Activated CD4-positive, alpha-beta T cell treated with anti-CD3 and anti-CD28 coated beads, Interleukin-2, amount 50 U/mL, for 48 hours (primary cell): Measurements from ENCODE around the gene AGRN.
"Not testable (repeated sequence)": the region's sequence is repeated elsewhere in the genome, so short reads cannot be mapped to it uniquely, and the experiment has no call there.

Experiments used
- DNase-seq, 2 experiments: peaks; one replicate each; pipeline ENCODE4 v3.0.0-alpha.2; 2020

Gene AGRN

DNA sequence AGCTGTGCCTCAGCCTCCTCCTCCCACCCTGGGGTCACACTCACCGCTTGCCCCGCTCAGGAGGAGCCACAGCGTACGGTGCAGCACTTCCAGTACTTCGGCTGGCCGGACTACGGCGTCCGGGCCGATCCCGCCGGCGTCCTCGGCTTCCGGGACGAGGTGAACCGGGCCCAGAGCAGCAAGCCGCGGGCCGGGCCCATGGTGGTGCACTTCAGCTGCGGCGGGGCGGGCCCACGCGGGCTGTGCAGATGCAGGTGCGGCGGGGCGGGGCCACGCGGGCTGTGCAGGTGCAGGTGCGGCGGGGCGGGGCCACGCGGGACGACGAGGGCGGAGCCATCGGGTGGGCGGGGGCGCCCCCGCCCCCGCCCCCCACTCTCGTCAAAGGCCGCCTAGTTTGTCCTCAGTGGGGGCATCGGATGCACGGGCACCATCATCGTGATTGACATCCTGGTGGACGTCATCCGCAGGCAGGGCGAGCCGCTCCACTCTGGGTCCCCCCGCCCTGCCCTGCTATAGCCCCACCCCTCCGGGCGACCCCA is 48.7 kb downstream of the AGRN start:
- DNase-seq: no peak

GRCh38 chr1:1069056-1069710 is 49.3 kb downstream of the AGRN start:
- DNase-seq: peak; percentile 88 to 89

DNA sequence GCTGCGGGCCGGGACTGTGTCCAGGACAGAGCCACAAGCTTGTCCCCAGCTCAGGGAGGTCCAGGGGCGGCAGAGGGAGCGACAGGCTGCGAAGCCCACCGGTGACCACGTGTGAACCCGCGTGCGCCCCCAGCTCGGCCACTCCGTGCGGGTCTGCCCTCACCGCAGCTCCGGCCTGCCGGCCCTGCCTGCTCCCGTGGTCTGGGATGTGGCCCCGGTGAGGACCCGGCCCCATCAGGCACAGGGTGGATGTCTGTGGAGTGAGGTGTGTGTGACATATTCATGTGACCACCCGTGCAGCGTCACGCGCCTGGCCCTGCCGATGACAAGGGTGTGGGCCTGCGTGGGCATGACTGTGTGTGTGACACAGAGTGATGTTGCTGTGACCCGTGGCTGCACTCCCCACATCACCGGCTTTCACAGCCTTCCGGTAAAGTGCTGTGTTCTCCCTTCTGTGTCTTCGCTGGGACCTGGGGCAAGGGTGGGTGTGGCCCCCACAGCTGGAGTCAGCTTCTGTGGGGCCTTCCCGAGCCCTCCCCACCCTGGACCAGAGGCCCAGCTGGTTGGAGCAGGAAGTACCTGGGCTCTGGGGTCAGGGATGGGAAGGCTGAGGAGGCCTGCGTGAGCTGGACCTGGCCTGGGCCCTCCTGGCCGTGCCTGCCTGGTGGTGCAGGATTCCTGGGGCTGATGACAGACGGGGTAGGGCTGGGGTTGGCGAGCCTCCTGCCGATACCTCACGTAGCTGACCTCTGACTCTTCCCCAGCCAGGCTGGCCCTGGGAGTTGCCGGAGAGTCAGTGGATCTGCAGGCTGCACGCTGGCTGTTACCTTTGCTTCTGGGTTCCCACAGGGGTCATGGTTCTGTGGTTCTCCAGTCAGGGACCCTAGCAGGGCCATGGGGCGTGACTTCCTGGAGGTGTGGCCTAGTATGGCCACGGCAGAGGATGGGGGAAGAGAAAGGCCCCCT is 50.1 kb downstream of the AGRN start:
- no peak for DNase-seq

DNA sequence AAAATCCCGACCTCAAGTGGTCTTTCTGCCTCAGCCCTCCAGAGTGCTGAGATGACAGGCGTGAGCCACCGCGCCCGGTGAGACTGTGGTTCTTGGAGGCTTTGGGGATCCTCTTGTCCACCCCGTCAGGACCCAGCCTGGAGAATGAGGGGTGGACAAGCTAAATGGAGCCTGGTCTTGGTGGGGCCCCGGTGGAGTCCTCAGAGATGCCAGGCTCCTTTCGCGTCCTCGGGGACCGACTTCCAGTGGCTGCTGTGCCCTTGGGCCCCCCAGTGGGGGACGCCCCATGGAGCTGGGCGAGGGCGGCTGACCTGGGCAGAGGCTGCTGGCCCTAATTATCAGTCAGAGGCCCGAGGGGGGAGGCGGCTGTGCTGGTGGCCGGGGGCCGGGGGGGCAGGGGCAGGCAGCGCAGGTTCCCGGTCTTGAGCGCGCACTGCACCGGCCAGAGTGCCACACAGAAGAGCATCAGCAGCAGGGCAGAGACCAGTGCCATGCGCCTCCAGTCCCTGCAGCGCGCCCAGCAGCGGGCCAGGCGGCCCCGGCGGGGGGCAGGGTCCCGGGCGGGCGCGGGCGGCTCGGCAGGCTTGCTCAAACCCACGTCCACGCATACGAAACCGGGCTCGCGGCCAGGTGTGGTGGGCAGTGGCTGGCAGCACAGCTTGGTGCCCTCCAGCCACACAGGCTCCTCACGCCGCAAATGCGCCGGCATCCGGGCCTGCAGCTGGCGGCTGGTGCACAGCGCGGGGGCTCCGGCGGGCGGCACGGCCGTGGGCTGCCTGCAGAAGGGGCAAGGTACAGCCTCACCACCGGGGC is 51.8 kb downstream of the AGRN start:
- no peak for DNase-seq

DNA sequence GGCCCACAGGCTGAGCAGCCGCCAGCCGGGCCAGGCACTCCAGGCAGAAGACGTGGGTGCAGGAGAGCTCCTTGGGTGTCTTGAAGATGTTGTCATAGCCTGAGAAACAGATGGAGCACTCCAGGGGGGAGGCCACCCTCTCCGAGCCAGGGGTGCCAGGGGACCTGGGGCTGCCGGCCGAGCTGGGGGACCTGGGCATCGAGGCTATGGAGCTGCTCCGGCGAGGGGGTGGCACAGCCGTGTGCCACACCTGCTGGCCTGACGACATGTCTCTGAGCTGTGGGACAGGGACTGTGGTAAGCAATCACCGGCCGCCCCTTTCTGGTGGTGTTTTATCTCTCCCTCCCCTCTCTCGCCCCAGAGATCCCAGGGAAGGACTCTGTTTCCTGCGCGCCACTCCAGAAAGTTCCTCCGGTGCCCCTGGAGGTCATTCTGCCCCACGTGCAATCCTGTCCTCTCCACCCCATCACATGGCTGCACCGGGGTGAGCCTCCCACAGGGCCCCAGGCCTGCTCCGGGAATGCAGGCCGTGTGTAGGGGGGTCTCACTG is 52.5 kb downstream of the AGRN start:
- DNase-seq: no peak

- no peak for DNase-seq
Measured at GRCh38 chr1:1072849-1073742, 53.2 kb downstream of the AGRN start.

DNA sequence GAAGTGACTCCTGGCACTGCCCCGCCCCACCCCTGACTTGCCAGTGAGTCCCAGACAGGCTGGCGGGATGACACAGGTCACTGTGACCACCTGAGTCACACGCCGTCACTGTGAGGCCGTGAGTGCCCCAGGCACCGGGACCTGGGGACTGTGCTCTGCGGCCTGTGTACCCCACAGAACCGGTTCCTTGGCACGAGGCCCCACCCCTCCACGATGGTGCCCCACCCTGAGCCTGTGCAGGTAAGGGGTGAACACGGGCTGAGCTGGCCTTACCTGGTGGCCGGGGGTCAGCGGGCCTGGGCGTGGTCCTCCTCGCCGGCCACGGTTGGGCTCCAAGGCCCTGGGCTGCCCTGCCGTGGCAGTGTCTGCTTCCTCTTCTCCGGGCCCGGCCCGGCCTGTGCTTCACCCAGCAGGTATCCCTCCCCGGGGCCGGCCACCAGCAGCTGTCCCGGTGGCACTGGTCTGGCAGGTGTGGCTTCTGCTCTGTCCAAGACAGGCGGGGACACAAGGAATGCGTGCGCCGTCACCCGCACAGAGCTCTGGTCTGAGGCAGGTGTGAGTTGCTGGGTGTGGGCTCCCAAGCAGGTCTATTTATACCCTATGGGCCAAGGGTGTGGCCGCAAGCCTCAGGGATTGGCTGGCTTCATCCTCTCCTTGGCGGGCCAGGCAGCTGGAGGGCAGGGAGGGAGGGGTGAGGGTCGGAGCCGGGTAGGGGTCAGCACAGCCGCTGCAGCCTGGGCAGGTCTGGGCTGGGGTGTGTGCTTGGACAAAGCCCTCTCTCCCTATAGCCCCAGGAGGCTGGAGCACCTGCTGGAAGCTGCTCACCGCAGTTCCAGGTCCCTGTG is 54.0 kb downstream of the AGRN start, which contains the start of gene RNF223:
Gene RNF223 (minus strand): TSS at position 564 of the 845 bp plus-strand sequence. CDS start 1,740 bp downstream, outside the sequence.
- DNase-seq: no peak

GRCh38 chr1:1074631-1075147 is 54.8 kb downstream of the AGRN start:
- no peak for DNase-seq

GRCh38 chr1:1075148-1075935 is 55.4 kb downstream of the AGRN start:
- no peak for DNase-seq

DNA sequence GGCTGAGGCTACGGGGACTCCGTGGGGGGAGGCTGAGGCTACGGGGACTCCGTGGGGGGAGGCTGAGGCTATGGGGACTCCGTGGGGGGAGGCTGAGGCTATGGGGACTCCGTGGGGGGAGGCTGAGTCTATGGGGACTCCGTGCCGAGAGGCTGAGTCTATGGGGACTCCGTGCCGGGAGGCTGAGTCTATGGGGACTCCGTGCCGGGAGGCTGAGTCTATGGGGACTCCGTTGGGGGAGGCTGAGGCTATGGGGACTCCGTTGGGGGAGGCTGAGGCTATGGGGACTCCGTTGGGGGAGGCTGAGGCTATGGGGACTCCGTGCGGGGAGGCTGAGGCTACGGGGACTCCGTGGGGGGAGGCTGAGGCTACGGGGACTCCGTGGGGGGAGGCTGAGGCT is 57.5 kb downstream of the AGRN start:
- not testable (repeated sequence) for DNase-seq

GRCh38 chr1:1079408-1080121 is 59.6 kb downstream of the AGRN start:
- DNase-seq: peak; percentile 48 to 52

DNA sequence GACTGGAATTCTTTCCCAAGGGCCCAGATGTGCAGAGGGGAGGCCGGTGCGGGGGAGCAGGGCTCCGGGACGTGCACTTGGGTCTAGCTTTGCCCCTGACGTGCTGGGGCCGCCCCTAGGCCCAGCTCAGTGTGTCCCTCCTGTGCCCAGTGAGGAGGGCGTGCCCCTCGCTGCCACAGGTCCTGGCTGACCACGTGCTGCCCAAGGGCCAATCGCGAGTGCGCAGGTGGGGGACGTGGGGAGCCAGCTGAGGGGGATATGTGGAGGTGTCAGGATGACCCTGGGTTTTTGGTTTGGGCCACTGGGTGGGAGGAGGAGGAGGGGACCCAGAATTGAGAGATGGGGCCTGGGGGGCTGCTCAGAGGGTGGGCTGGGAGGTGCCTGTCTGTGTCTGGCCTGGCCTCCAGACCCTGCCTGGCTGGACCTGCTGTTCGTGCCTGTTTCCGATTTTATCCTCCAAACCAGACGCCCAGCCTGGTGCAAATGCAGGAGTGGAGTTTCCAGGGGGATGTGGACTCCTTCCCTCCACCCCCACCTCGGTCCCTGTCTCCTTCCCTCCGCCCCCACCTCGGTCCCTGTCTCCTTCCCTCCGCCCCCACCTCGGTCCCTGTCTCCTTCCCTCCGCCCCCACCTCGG is 60.3 kb downstream of the AGRN start:
- DNase-seq: peak in 1 of 2 experiments; percentile 43

DNA sequence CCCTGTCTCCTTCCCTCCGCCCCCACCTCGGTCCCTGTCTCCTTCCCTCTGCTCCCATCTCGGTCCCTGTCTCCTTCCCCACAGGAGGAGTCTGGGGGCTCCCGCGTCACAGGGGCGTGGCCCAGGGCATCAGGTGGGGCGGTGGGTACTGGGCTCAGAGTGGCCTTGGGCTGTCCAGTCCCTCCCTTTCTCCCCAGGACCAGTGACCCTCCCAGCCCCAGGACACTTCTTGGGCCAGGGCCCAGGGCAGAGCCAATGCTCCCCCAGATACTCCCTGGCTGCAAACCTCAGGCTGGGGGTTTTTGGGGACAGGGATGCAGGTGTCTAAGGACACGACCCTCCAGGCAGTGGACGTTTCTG is 61.0 kb downstream of the AGRN start:
- no peak for DNase-seq

DNA sequence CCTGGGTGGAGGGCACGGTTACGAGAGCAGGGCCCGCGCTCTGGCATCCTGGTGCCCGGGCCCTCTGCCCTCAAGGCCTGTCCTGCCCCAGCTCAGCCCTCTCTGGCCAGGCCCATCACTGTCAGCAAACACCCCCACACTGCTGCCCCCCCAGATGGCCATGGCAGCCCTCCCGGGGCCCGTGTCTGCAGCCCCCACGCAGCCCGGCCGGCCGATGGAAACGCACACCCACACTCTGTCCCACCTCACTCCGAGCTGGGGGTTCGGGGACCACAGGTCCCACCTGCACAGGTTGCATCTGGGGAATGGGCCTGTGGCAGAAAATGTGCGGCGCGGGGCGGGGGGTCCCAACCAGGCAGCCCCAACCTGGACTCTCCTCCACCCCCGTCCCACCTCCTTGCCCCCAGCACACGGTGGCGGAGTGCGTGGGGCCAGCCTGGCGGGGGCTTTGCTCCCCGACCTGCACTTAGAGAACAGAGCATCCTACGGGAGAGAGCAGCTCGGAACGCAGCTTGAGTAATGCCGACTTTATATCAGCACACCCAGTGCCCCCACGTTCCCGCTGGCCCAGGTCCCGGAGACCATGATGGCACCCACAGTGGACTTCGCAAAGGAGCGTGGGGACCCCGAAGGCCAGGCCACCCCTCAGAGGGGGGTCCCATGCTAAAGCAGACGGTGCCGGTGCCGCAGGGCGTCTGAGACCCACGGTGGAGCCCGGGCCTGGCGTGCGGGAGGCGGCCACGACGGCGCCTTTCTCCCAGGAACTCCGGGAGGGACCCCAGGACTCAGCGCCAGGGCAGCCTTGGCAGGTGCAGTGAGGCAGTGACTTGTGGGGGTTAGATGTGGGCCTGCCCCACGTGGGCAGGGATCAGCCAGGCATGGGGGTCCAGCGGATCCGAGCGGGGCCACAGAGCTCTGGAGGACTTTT is 61.7 kb downstream of the AGRN start:
- no peak for DNase-seq

GRCh38 chr1:1082239-1082775 is 62.4 kb downstream of the AGRN start:
- no peak for DNase-seq

GRCh38 chr1:1082776-1083415 is 63.0 kb downstream of the AGRN start:
- no peak for DNase-seq
